ENCODE measurements around the gene ADD1.
A peak's percentile ranks its signal among the peaks of the same experiment; 100 is the strongest.
"Not testable (repeated sequence)": the region's sequence is repeated elsewhere in the genome, so short reads cannot be mapped to it uniquely, and the experiment has no call there.

The ADD1 gene

GRCh38 chr4:2955186-2956044 lies 111.8 kb downstream of the ADD1 start:
- DNase-seq; H3K4me1 ChIP-seq (ENCODE audit: control insufficient read depth, insufficient read depth, low read length, poor library complexity, severe bottlenecking); H3K27me3 ChIP-seq (replicated peaks; ENCODE audit: control insufficient read depth, insufficient read depth, low read length, poor library complexity, severe bottlenecking); H3K4me3 ChIP-seq (ENCODE audit: insufficient read depth, low read depth, low read length, poor library complexity, severe bottlenecking); H3K9me3 ChIP-seq (ENCODE audit: control insufficient read depth, low read length): not testable (repeated sequence)
- Histone ChIP-seq H3K36me3 (ENCODE audit: control insufficient read depth, insufficient read depth, low read length) (peaks cover 66% of the 10 kb centered on the region), H3K27ac (ENCODE audit: insufficient read depth, low read length, poor library complexity, severe bottlenecking) (peak overlapping the region; percentile 18)

DNA sequence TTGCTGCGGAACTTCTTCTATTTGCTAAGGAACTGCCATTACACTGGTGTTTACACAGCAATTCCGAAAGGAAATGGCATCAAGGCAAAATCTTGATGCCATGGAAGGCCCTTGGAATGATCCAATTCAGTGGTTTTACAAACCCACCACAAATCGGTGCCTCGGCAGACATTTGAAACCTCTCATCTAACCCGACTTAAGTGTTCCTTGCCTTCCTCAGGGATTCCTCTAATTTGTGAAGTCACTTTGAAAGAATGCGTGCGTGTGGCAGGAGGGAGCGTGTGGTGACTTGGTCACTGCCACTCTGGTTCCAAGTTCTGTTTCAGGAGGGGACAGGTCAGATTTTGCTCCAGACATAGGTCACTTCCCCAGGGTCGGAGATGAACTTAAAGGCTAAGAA lies 114.8 kb downstream of the ADD1 start:
- Histone ChIP-seq H3K4me3 (ENCODE audit: insufficient read depth, low read depth, low read length, poor library complexity, severe bottlenecking) (no peak overlapping the region), H3K27me3 (replicated peaks; ENCODE audit: control insufficient read depth, insufficient read depth, low read length, poor library complexity, severe bottlenecking) (no peaks in the 10 kb centered on the region), H3K9me3 (ENCODE audit: control insufficient read depth, low read length) (no peaks in the 10 kb centered on the region), H3K27ac (ENCODE audit: insufficient read depth, low read length, poor library complexity, severe bottlenecking) (no peak overlapping the region), H3K36me3 (ENCODE audit: control insufficient read depth, insufficient read depth, low read length) (peaks cover 42% of the 10 kb centered on the region), H3K4me1 (ENCODE audit: control insufficient read depth, insufficient read depth, low read length, poor library complexity, severe bottlenecking) (peaks cover 8% of the 10 kb centered on the region)
- no peak for DNase-seq

GRCh38 chr4:2960450-2960849 lies 116.8 kb downstream of the ADD1 start:
- not testable (repeated sequence) for H3K9me3 ChIP-seq (ENCODE audit: control insufficient read depth, low read length); H3K4me3 ChIP-seq (ENCODE audit: insufficient read depth, low read depth, low read length, poor library complexity, severe bottlenecking); H3K27ac ChIP-seq (ENCODE audit: insufficient read depth, low read length, poor library complexity, severe bottlenecking); DNase-seq; H3K27me3 ChIP-seq (replicated peaks; ENCODE audit: control insufficient read depth, insufficient read depth, low read length, poor library complexity, severe bottlenecking)
- H3K4me1 ChIP-seq (ENCODE audit: control insufficient read depth, insufficient read depth, low read length, poor library complexity, severe bottlenecking): peaks cover 15% of the 10 kb centered on the region
- H3K36me3 ChIP-seq (ENCODE audit: control insufficient read depth, insufficient read depth, low read length): peaks cover 30% of the 10 kb centered on the region

GRCh38 chr4:2961421-2961810 lies 117.8 kb downstream of the ADD1 start:
- Histone ChIP-seq H3K4me3 (ENCODE audit: insufficient read depth, low read depth, low read length, poor library complexity, severe bottlenecking) (no peak overlapping the region), H3K36me3 (ENCODE audit: control insufficient read depth, insufficient read depth, low read length) (peaks cover 21% of the 10 kb centered on the region), H3K27ac (ENCODE audit: insufficient read depth, low read length, poor library complexity, severe bottlenecking) (peak overlapping the region; percentile 83), H3K9me3 (ENCODE audit: control insufficient read depth, low read length) (no peaks in the 10 kb centered on the region), H3K27me3 (replicated peaks; ENCODE audit: control insufficient read depth, insufficient read depth, low read length, poor library complexity, severe bottlenecking) (no peaks in the 10 kb centered on the region), H3K4me1 (ENCODE audit: control insufficient read depth, insufficient read depth, low read length, poor library complexity, severe bottlenecking) (peaks cover 15% of the 10 kb centered on the region)
- no peak for DNase-seq

- no peaks in the 10 kb centered on the region for H3K27me3 ChIP-seq (replicated peaks; ENCODE audit: control insufficient read depth, insufficient read depth, low read length, poor library complexity, severe bottlenecking)
- H3K36me3 ChIP-seq (ENCODE audit: control insufficient read depth, insufficient read depth, low read length): peaks cover 16% of the 10 kb centered on the region
- peaks cover 15% of the 10 kb centered on the region for H3K4me1 ChIP-seq (ENCODE audit: control insufficient read depth, insufficient read depth, low read length, poor library complexity, severe bottlenecking)
- H3K27ac ChIP-seq (ENCODE audit: insufficient read depth, low read length, poor library complexity, severe bottlenecking): peak overlapping the region; percentile 83
- no peaks in the 10 kb centered on the region for H3K9me3 ChIP-seq (ENCODE audit: control insufficient read depth, low read length)
- DNase-seq: no peak
- H3K4me3 ChIP-seq (ENCODE audit: insufficient read depth, low read depth, low read length, poor library complexity, severe bottlenecking): peak overlapping the region; percentile 78
Observed at GRCh38 chr4:2961811-2962441, 118.3 kb downstream of the ADD1 start.

DNA sequence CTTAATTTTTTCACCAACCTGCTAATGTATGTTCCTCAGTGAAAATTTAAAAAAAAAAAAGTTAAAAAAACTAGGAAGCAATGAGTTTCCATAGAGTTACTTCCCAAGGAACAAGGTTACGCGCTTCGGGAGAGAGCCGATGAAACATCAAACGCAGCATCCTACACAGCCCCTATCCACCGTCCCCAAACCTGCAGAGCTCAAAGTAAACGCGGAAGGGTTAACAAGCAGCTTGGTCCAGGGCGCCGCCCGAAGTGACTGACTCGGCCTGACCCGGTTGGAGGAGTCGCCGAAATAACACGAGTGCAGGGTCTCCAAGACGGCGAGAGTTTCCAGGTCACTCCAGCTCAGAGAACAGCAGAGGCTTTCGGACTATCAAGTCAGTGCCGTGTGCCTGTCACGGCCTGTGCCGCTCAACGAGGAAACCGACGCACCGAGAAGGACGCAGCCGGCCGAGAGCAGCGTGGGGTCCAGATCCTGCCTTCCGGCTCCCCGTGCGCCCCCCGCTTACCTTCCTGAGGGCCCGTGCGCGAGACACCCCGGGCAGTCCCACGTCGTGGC lies 119.0 kb downstream of the ADD1 start:
- Histone ChIP-seq H3K4me3 (ENCODE audit: insufficient read depth, low read depth, low read length, poor library complexity, severe bottlenecking) (peak overlapping the region; percentile 78), H3K9me3 (ENCODE audit: control insufficient read depth, low read length) (no peaks in the 10 kb centered on the region), H3K4me1 (ENCODE audit: control insufficient read depth, insufficient read depth, low read length, poor library complexity, severe bottlenecking) (peaks cover 15% of the 10 kb centered on the region), H3K27ac (ENCODE audit: insufficient read depth, low read length, poor library complexity, severe bottlenecking) (peak overlapping the region; percentile 83), H3K27me3 (replicated peaks; ENCODE audit: control insufficient read depth, insufficient read depth, low read length, poor library complexity, severe bottlenecking) (no peaks in the 10 kb centered on the region), H3K36me3 (ENCODE audit: control insufficient read depth, insufficient read depth, low read length) (peaks cover 9% of the 10 kb centered on the region)
- peak in 1 of 3 donors; percentile 22 for DNase-seq

DNA sequence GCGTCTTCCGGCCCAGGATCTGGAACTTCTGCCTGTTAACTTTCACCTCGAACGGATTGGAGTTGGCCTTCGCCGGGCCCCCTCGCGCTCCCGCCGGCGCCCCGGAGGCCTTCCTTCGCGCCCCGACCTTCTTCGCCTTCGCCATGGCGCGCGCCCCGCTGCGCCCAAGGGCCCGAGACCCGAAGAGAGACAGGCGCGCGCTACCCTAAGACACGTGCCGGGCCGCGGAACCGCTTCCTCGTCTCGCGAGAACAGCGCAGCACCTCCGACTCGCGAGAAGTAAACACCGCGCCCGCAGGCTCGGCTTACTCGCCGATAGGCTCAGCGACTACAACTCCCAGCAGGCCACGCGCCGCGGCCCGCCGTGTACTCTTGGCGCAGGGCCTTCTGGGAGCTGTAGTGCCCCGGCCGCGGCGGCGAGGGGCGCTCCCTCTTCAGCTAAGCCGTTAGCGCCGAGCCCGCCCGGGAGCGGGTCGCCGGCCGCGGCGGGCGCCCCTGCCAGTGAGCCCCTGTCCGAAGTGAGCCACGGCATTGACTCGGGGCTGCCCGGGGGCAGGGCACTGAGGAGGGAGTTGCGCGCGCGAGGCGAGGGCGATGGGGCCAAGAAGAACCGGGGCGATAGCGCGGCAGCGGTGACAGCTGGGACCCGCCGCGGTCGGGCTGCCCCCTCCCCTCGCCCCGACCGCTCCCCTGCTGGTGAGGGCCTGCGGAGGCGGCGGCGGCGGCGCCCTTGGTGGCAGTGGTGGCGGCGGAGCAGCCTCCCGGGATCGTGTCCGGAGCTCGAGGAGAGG lies 119.7 kb downstream of the ADD1 start, which contains the start of the genes GRK4 and NOP14:
Gene GRK4, plus strand, starts transcription at position 397 of the 791 bp plus-strand sequence. CDS start 500 bp downstream, outside the sequence.
Gene NOP14, minus strand, starts transcription at position 232 of the 791 bp plus-strand sequence. Its CDS starts 87 bp downstream, at position 145.
- peak within 1 kb of the TSS; percentile 78 for H3K4me3 ChIP-seq (ENCODE audit: insufficient read depth, low read depth, low read length, poor library complexity, severe bottlenecking)

GRCh38 chr4:2963966-2964471 lies 120.4 kb downstream of the ADD1 start:
- Histone ChIP-seq H3K27me3 (replicated peaks; ENCODE audit: control insufficient read depth, insufficient read depth, low read length, poor library complexity, severe bottlenecking) (no peaks in the 10 kb centered on the region), H3K4me1 (ENCODE audit: control insufficient read depth, insufficient read depth, low read length, poor library complexity, severe bottlenecking) (peaks cover 15% of the 10 kb centered on the region), H3K36me3 (ENCODE audit: control insufficient read depth, insufficient read depth, low read length) (no peaks in the 10 kb centered on the region), H3K9me3 (ENCODE audit: control insufficient read depth, low read length) (no peaks in the 10 kb centered on the region), H3K4me3 (ENCODE audit: insufficient read depth, low read depth, low read length, poor library complexity, severe bottlenecking) (peak overlapping the region; percentile 78), H3K27ac (ENCODE audit: insufficient read depth, low read length, poor library complexity, severe bottlenecking) (peak overlapping the region; percentile 66)
- no peak for DNase-seq

More for the DNA sequence above, 119.7 kb downstream of the ADD1 start, which contains the start of the genes GRK4 and NOP14:
- Histone ChIP-seq H3K27me3 (replicated peaks; ENCODE audit: control insufficient read depth, insufficient read depth, low read length, poor library complexity, severe bottlenecking) (no peaks in the 10 kb centered on the region), H3K9me3 (ENCODE audit: control insufficient read depth, low read length) (no peaks in the 10 kb centered on the region), H3K36me3 (ENCODE audit: control insufficient read depth, insufficient read depth, low read length) (peaks cover 5% of the 10 kb centered on the region), H3K4me1 (ENCODE audit: control insufficient read depth, insufficient read depth, low read length, poor library complexity, severe bottlenecking) (peaks cover 15% of the 10 kb centered on the region), H3K27ac (ENCODE audit: insufficient read depth, low read length, poor library complexity, severe bottlenecking) (peak within 1 kb of the TSS; percentile 83)
- peak; percentile 93 to 97 (median 95) for DNase-seq

- Histone ChIP-seq H3K27me3 (replicated peaks; ENCODE audit: control insufficient read depth, insufficient read depth, low read length, poor library complexity, severe bottlenecking) (no peaks in the 10 kb centered on the region), H3K27ac (ENCODE audit: insufficient read depth, low read length, poor library complexity, severe bottlenecking) (no peak overlapping the region), H3K9me3 (ENCODE audit: control insufficient read depth, low read length) (no peaks in the 10 kb centered on the region), H3K36me3 (ENCODE audit: control insufficient read depth, insufficient read depth, low read length) (no peaks in the 10 kb centered on the region), H3K4me3 (ENCODE audit: insufficient read depth, low read depth, low read length, poor library complexity, severe bottlenecking) (no peak overlapping the region), H3K4me1 (ENCODE audit: control insufficient read depth, insufficient read depth, low read length, poor library complexity, severe bottlenecking) (peaks cover 15% of the 10 kb centered on the region)
- no peak for DNase-seq
Observed at GRCh38 chr4:2964706-2965258, 121.1 kb downstream of the ADD1 start.

Measured in effector memory CD4-positive, alpha-beta T cell (primary cell).